ENCODE data around the gene CAPZA1. TPM values are rescaled to one million over a fixed set of nuclear protein-coding genes. Genes with fewer than 3 reads are reported as not detected.

CAPZA1 gene
- total RNA-seq, 4 donors from 2014 or later: 102 to 209 (median 165) TPM

DNA sequence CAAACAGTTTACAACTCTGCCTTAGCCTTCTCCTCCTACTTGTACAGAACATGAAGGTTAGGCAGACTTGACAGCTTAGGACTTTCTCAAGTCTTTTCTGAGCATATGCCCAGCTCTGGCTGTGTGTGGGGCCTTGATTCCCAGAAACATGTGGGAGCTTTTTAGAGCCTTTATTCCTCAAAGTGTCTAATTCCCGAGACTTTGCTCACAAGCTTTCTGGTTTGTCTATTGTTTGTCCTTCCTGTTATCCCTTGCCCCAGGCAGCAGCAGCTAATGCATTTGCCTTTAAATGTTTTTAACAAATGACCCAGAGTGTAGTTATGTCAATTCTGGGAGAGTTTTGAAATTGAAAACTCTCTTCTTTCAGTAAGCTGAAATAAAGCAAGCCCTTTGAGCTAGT lies 29.9 kb upstream of the CAPZA1 start:
- TF ChIP-seq, protein P1, sequence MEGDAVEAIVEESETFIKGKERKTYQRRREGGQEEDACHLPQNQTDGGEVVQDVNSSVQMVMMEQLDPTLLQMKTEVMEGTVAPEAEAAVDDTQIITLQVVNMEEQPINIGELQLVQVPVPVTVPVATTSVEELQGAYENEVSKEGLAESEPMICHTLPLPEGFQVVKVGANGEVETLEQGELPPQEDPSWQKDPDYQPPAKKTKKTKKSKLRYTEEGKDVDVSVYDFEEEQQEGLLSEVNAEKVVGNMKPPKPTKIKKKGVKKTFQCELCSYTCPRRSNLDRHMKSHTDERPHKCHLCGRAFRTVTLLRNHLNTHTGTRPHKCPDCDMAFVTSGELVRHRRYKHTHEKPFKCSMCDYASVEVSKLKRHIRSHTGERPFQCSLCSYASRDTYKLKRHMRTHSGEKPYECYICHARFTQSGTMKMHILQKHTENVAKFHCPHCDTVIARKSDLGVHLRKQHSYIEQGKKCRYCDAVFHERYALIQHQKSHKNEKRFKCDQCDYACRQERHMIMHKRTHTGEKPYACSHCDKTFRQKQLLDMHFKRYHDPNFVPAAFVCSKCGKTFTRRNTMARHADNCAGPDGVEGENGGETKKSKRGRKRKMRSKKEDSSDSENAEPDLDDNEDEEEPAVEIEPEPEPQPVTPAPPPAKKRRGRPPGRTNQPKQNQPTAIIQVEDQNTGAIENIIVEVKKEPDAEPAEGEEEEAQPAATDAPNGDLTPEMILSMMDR (IDR thresholded peaks at IDR 0.05; ENCODE audit: low read depth): no peak

DNA sequence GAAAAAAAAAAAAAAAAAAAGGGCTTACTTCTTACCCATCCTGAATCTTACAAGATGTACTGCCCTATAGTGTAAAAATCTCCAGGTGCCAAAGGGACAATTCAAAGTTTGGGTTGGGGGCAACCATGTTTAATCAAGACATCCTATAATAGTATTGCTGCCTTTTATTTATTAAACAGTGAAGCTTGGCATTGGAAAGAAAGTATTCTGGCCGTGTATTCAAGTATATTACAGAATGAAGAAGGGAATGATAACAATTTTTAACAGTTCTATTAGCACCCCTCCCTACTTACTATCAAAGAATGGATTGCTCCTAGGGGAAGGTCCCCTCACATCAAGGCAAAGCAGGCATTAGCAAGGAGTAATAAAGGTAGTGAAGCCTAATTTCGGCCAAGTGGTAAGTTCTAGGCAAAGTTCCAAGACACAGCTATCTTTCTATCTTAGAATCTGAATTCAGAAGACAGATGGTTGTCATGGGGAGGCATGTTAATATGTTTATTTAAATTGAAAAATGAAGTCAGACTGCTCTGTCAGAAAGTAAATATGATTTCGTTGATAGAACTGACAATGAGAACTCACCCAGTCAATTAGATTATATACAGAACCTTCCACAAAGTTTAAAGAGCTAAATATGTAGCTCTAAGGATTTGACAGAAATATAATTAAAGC lies 25.3 kb upstream of the CAPZA1 start:
- TF ChIP-seq, protein P1 (IDR thresholded peaks at IDR 0.05; ENCODE audit: low read depth): no peak

- TF ChIP-seq, protein P1 (IDR thresholded peaks at IDR 0.05; ENCODE audit: low read depth): no peak
These were observed 20.2 kb upstream of the CAPZA1 start for GRCh38 chr1:112599477-112599876.

- TF ChIP-seq, protein P1 (IDR thresholded peaks at IDR 0.05; ENCODE audit: low read depth): no peak
These were observed 16.6 kb upstream of the CAPZA1 start for GRCh38 chr1:112603012-112603411.

GRCh38 chr1:112603541-112603940 lies 16.1 kb upstream of the CAPZA1 start:
- TF ChIP-seq, protein P1 (IDR thresholded peaks at IDR 0.05; ENCODE audit: low read depth): no peak

DNA sequence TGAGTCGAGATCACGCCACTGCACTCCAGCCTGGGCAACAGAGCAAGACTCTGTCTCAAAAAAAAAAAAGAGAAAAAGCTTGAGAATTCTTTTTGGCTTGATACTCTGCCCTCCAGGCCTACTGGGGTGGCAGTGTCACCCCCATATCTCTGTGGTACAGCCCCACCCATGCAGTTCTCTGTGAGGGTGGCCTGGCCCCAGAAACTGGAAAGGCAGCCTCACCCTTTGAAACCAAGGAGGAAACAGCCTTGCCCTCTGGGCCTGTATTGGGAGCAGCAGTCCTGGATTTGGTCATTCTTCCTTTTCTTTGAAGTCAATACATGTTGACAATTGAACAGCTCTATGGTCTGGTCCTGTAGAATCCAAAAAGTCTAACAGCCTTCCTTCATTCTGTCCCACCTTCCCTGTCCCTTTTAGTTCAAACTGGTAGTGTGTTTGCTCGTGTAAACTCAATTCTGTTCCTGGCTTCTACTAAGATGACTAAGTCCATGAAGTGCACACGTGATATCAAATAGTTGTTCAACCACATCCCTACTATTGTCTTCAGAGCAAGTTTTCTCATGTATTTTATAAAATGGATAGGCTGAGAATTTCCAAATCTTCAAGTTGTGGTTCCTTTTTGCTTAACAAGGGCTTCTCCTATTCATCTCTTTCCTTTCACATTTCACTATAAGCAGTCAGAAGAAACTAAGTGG lies 13.9 kb upstream of the CAPZA1 start:
- TF ChIP-seq, protein P1 (IDR thresholded peaks at IDR 0.05; ENCODE audit: low read depth): no peak

DNA sequence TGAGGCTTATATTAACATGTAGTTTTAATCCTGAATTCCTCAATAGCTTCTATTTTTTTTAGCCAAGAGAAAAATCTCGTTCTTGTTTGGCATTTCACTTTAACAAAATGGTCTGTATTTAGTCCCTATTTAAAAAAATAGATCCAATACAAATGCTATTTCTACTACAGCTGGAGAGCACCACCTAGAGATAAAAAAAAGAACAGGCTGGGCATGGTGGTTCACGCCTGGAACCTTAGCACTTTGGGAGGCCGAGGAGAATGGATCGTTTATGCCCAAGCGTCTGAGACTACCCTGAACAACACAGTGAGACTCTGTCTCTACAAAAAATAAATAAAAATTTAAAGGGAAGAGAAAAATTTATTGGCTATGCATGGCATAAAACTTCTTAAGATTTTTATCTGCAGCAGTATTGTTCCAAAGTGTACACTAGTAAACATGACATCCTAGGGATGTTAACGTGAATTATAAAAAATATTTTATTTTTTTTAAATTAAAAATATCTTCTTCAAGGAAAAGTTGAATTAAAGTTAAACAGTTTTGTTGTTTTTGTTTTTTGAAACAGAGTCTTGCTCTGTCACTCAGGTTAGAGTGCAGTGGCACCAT lies 5.1 kb upstream of the CAPZA1 start:
- TF ChIP-seq, protein P1 (IDR thresholded peaks at IDR 0.05; ENCODE audit: low read depth): no peak
